Upper lobe of left lung (tissue), 6 donors: Measurements from ENCODE around the gene SPESP1. TPM values are rescaled to one million over a fixed set of nuclear protein-coding genes. Genes with fewer than 3 reads are reported as not detected.
A peak's percentile ranks its signal among the peaks of the same experiment; 100 is the strongest.

Experiments used
- ATAC-seq, 2 donors: fragments of 200-7000 bp; cut with Tn5 transposase; one replicate each; pipeline ENCODE4 v1.9.1; 2022; ENCODE audit warnings: mild to moderate bottlenecking in 2 of 2, moderate library complexity in 2 of 2; ENCODE audit not compliant: low FRiP score in 2 of 2
- DNase-seq, 2 donors: peaks; one replicate each; pipeline ENCODE4 v3.0.0-alpha.2; 2019 to 2020
- H3K27ac ChIP-seq, 4 donors: fragments of 200-600 bp; sonication (generic); one replicate each; pipeline ENCODE4 v1.5.1; 2016 to 2019
- H3K27me3 ChIP-seq, 4 donors: fragments of 200-600 bp; sonication (generic); one replicate each; pipeline ENCODE4 v1.5.1; 2017 to 2019
- H3K36me3 ChIP-seq, 4 donors: fragments of 200-600 bp; sonication (generic); one replicate each; pipeline ENCODE4 v1.5.1; 2016 to 2019
- H3K4me1 ChIP-seq, 4 donors: fragments of 200-600 bp; sonication (generic); one replicate each; pipeline ENCODE4 v1.5.1; 2018 to 2019
- H3K4me3 ChIP-seq, 4 donors: fragments of 200-600 bp; sonication (generic); one replicate each; pipeline ENCODE4 v1.5.1; 2017 to 2019; ENCODE audit warnings: mild to moderate bottlenecking in 2 of 4, moderate library complexity in 1 of 4
- H3K9me3 ChIP-seq, 4 donors: fragments of 200-600 bp; sonication (generic); one replicate each; pipeline ENCODE4 v1.5.1; 2018 to 2019
- CTCF ChIP-seq, 6 experiments: fragments of 450-650 bp in 4 of 6; fragments of 200-600 bp in 2 of 6; sonication (generic) in 2 of 6; IDR thresholded peaks; one replicate each; pipeline ENCODE4 v1.5.1; 2016 to 2019; ENCODE audit warnings: antibody characterized with exemption in 6 of 6
- EP300 ChIP-seq, 4 donors: sonication (generic); formaldehyde crosslinking; IDR thresholded peaks; one replicate each; pipeline ENCODE4 v1.5.1; 2017; ENCODE audit warnings: antibody characterized with exemption in 4 of 4, control low read depth in 2 of 4
- POLR2A ChIP-seq, 4 donors: fragments of 450-650 bp; IDR thresholded peaks; one replicate each; pipeline ENCODE4 v1.5.1; 2016 to 2017; ENCODE audit warnings: antibody characterized with exemption in 4 of 4, mild to moderate bottlenecking in 2 of 4
- POLR2AphosphoS5 ChIP-seq, 2 donors: sonication (generic); formaldehyde crosslinking; IDR thresholded peaks; one replicate each; pipeline ENCODE4 v1.5.1; 2017; ENCODE audit warnings: antibody characterized with exemption in 2 of 2
- WGBS, 2 donors: methylation state at CpG; one replicate each; pipeline ENCODE4 v1.1.5; 2017 to 2018; 5-methylcytosine and 5-hydroxymethylcytosine counted together
- total RNA-seq, 6 donors: library from RNA; depleted of rRNA in 4 of 6; stranded (reverse); fragments of >200 nt in 4 of 6; gene quantifications; one replicate each; pipeline versions ENCODE4 v1.1.0 to v1.2.1, GENCODE V29; 2016 to 2021
- donor health status: DM: no; HTN: no; CAD: no; lungs with moderate emphysema.
- donor health status: DM: no; HTN: yes; CAD: no; lungs with severe emphysema.

The SPESP1 gene
- total RNA-seq, 6 donors from 2014 or later = 0.91 to 5.1 (median 2.5) TPM; not detected in 1

GRCh38 chr15:68894208-68894607, 36.1 kb upstream of the SPESP1 start:
- TF ChIP-seq CTCF (IDR thresholded peaks at IDR 0.05) (no peak), POLR2A (IDR thresholded peaks at IDR 0.05) (no peak), POLR2AphosphoS5 (IDR thresholded peaks at IDR 0.05) (no peak), EP300 (IDR thresholded peaks at IDR 0.05) (no peak)
- WGBS, 2 donors = 91 to 100% methylated on average over 1 of the region's 1 CpG
- H3K4me1 ChIP-seq = no peaks in the 10 kb centered on the region
- H3K4me3 ChIP-seq = no peak overlapping the region
- DNase-seq = no peak
- H3K27ac ChIP-seq = no peak overlapping the region
- no peak for ATAC-seq
- H3K27me3 ChIP-seq = no peaks in the 10 kb centered on the region
- H3K36me3 ChIP-seq = no peaks in the 10 kb centered on the region
- no peaks in the 10 kb centered on the region for H3K9me3 ChIP-seq

GRCh38 chr15:68896178-68896577, 34.1 kb upstream of the SPESP1 start:
- H3K9me3 ChIP-seq = no peaks in the 10 kb centered on the region
- no peak for DNase-seq
- H3K27me3 ChIP-seq = no peaks in the 10 kb centered on the region
- no peaks in the 10 kb centered on the region for H3K4me1 ChIP-seq
- no peaks in the 10 kb centered on the region for H3K36me3 ChIP-seq
- no peak overlapping the region for H3K4me3 ChIP-seq
- no peak for TF ChIP-seq POLR2A (IDR thresholded peaks at IDR 0.05)
- TF ChIP-seq CTCF (IDR thresholded peaks at IDR 0.05) = no peak
- no peak for TF ChIP-seq POLR2AphosphoS5 (IDR thresholded peaks at IDR 0.05)
- no peak for TF ChIP-seq EP300 (IDR thresholded peaks at IDR 0.05)
- no peak for ATAC-seq
- H3K27ac ChIP-seq = no peak overlapping the region

- H3K36me3 ChIP-seq = no peaks in the 10 kb centered on the region
- no peaks in the 10 kb centered on the region for H3K4me1 ChIP-seq
- TF ChIP-seq EP300 (IDR thresholded peaks at IDR 0.05) (no peak), CTCF (IDR thresholded peaks at IDR 0.05) (no peak)
- WGBS, 2 donors = 88 to 93% methylated on average over 1 of the region's 1 CpG
- no peaks in the 10 kb centered on the region for H3K9me3 ChIP-seq
- H3K4me3 ChIP-seq = no peak overlapping the region
- H3K27me3 ChIP-seq = no peaks in the 10 kb centered on the region
- no peak overlapping the region for H3K27ac ChIP-seq
- ATAC-seq (no peak), DNase-seq (no peak)
Measured at GRCh38 chr15:68897016-68897415, 33.3 kb upstream of the SPESP1 start.

GRCh38 chr15:68900027-68900426, 30.3 kb upstream of the SPESP1 start:
- TF ChIP-seq EP300 (IDR thresholded peaks at IDR 0.05) (no peak), POLR2AphosphoS5 (IDR thresholded peaks at IDR 0.05) (no peak), CTCF (IDR thresholded peaks at IDR 0.05) (no peak), POLR2A (IDR thresholded peaks at IDR 0.05) (no peak)
- no peaks in the 10 kb centered on the region for H3K4me1 ChIP-seq
- ATAC-seq (peak in 1 of 2 donors; percentile 8), DNase-seq (no peak)
- 64 to 67% methylated on average over 3 of the region's 3 CpGs for WGBS, 2 donors
- H3K4me3 ChIP-seq = no peak overlapping the region
- H3K27ac ChIP-seq = no peak overlapping the region
- H3K9me3 ChIP-seq = no peaks in the 10 kb centered on the region
- H3K27me3 ChIP-seq = no peaks in the 10 kb centered on the region
- no peaks in the 10 kb centered on the region for H3K36me3 ChIP-seq

GRCh38 chr15:68907396-68907923, 22.9 kb upstream of the SPESP1 start:
- WGBS, 2 donors = 67 to 78% methylated on average over 2 of the region's 2 CpGs
- Histone ChIP-seq H3K9me3 (no peaks in the 10 kb centered on the region), H3K4me1 (no peaks in the 10 kb centered on the region), H3K27ac (no peak overlapping the region), H3K36me3 (no peaks in the 10 kb centered on the region), H3K4me3 (no peak overlapping the region), H3K27me3 (no peaks in the 10 kb centered on the region)
- ATAC-seq = no peak
- no peak for TF ChIP-seq EP300 (IDR thresholded peaks at IDR 0.05)
- TF ChIP-seq POLR2A (IDR thresholded peaks at IDR 0.05) = no peak
- TF ChIP-seq CTCF (IDR thresholded peaks at IDR 0.05) = no peak
- no peak for TF ChIP-seq POLR2AphosphoS5 (IDR thresholded peaks at IDR 0.05)
- DNase-seq = no peak
